Activated B cell treated with CpG ODN at 0.5 μM for 24 hours (primary cell): ENCODE data around the gene STARD5. TPM values are rescaled to one million over a fixed set of nuclear protein-coding genes. Genes with fewer than 3 reads are reported as not detected.

Source experiments
- ATAC-seq: fragments of 200-7000 bp; cut with Tn5 transposase; one replicate; pipeline ENCODE4 v1.10.0; 2021; ENCODE audit warnings: low read depth, mild to moderate bottlenecking, moderate library complexity
- CTCF ChIA-PET: fragments of 350-600 bp; sonication (Branson Sonifier 250); formaldehyde crosslinking; loops from one replicate; lab custom pipeline; 2021; ENCODE audit warnings: antibody characterized with exemption; lab: Charles Lee
- POLR2A ChIA-PET: fragments of 350-600 bp; sonication (Branson Sonifier 250); formaldehyde crosslinking; loops from one replicate; lab custom pipeline; 2021; ENCODE audit warnings: antibody characterized with exemption; lab: Charles Lee
- DNase-seq: peaks from one replicate; pipeline ENCODE4 v3.0.0; 2022
- H3K27ac Mint-ChIP-seq: one replicate; pipeline ENCODE4 v1.8.0; 2020; ENCODE audit warnings: mixed read lengths
- H3K27me3 Mint-ChIP-seq: one replicate; pipeline ENCODE4 v1.8.0; 2021; ENCODE audit warnings: mixed read lengths
- H3K36me3 Mint-ChIP-seq: one replicate; pipeline ENCODE4 v1.8.0; 2021; ENCODE audit warnings: low read depth, mixed read lengths
- H3K4me1 Mint-ChIP-seq: one replicate; pipeline ENCODE4 v1.8.0; 2021; ENCODE audit warnings: mixed read lengths
- H3K4me3 Mint-ChIP-seq: one replicate; pipeline ENCODE4 v1.8.0; 2020; ENCODE audit warnings: mild to moderate bottlenecking, mixed read lengths
- H3K9me3 Mint-ChIP-seq: one replicate; pipeline ENCODE4 v1.8.0; 2020; ENCODE audit warnings: mixed read lengths
- intact Hi-C: fragments of 100-400 bp; cut with micrococcal nuclease; formaldehyde crosslinking; loops from one replicate; pipeline ENCODE4 v1.15.1; 2024
- total RNA-seq: library from RNA; stranded (reverse); gene quantifications from 2 replicates; pipeline ENCODE4 v1.2.3, GENCODE V29; 2022
- TF ChIP-seq, protein P1 (sequence below): fragments of 200-600 bp; IDR thresholded peaks from one replicate; pipeline ENCODE4 v1.8.0; 2022; ENCODE audit warnings: antibody characterized with exemption, mild to moderate bottlenecking

Gene STARD5
- total RNA-seq, 1 donor from 2014 or later = 14.3 TPM

DNA sequence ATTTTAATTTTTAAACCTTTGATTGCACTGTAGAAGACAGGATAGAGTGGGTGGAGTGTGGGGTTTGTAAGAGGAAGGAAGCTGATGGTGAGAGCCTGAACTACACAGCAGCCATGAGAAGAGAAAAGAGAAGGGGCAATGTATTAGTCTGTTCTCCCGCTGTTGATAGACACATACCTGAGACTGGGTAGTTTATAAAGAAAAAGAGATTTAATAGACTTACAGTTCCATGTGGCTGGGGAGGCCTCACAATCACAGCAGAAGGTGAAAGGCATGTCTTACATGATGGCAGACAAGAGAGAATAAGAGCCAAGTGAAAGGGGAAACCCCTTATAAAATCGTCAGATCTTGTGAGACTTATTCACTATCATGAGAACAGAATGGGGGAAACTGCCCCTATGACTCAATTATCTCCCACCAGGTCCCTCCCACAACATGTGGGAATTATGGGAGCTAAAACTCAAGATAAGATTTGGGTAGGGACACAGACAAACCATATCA is 37.3 kb downstream of the STARD5 start:
- Mint-ChIP-seq H3K36me3 (peaks cover 3% of the 10 kb centered on the region), H3K4me3 (peak overlapping the region; percentile 80), H3K27me3 (no peaks in the 10 kb centered on the region), H3K9me3 (peaks cover 3% of the 10 kb centered on the region), H3K4me1 (peaks cover 76% of the 10 kb centered on the region), H3K27ac (peak overlapping the region; percentile 96)
- peak; percentile 80 for ATAC-seq
- DNase-seq = no peak
- TF ChIP-seq, protein P1, sequence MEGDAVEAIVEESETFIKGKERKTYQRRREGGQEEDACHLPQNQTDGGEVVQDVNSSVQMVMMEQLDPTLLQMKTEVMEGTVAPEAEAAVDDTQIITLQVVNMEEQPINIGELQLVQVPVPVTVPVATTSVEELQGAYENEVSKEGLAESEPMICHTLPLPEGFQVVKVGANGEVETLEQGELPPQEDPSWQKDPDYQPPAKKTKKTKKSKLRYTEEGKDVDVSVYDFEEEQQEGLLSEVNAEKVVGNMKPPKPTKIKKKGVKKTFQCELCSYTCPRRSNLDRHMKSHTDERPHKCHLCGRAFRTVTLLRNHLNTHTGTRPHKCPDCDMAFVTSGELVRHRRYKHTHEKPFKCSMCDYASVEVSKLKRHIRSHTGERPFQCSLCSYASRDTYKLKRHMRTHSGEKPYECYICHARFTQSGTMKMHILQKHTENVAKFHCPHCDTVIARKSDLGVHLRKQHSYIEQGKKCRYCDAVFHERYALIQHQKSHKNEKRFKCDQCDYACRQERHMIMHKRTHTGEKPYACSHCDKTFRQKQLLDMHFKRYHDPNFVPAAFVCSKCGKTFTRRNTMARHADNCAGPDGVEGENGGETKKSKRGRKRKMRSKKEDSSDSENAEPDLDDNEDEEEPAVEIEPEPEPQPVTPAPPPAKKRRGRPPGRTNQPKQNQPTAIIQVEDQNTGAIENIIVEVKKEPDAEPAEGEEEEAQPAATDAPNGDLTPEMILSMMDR = no peak
- CTCF ChIA-PET = interaction anchor here (0.7 to 2.4 kb wide), 7 partner anchors 10 to 115 kb away, joined by 3 to 35 read pairs (median 6); no protein-coding TSS in a partner anchor
- POLR2A ChIA-PET = interaction anchor here (1.0 to 3.0 kb wide), 9 partner anchors 9 to 48 kb away, joined by 3 to 92 read pairs (median 6); partner anchors contain the start of gene STARD5
- intact Hi-C loops = loop anchor here (1.0 to 5.0 kb wide), 5 partner anchors 10 to 761 kb away; partner anchors contain the start of genes MEX3B and STARD5

GRCh38 chr15:81285461-81285860 is 38.5 kb downstream of the STARD5 start:
- peak overlapping the region; percentile 96 for H3K27ac Mint-ChIP-seq
- CTCF ChIA-PET = interaction anchor here (1.4 to 2.4 kb wide), 3 partner anchors 10 to 51 kb away, joined by 3 to 35 read pairs (median 6); no protein-coding TSS in a partner anchor
- intact Hi-C loops = loop anchor here (5.0 kb wide), 1 partner anchor 762 kb away; the partner anchor contains the start of gene MEX3B
- peak overlapping the region; percentile 80 for H3K4me3 Mint-ChIP-seq
- peaks cover 65% of the 10 kb centered on the region for H3K4me1 Mint-ChIP-seq
- TF ChIP-seq, protein P1 = no peak
- peaks cover 3% of the 10 kb centered on the region for H3K36me3 Mint-ChIP-seq
- ATAC-seq = no peak
- H3K9me3 Mint-ChIP-seq = peaks cover 3% of the 10 kb centered on the region
- POLR2A ChIA-PET = interaction anchor here (1.9 to 3.0 kb wide), 4 partner anchors 16 to 40 kb away, joined by 5 to 92 read pairs (median 12); no protein-coding TSS in a partner anchor
- H3K27me3 Mint-ChIP-seq = no peaks in the 10 kb centered on the region
- no peak for DNase-seq

GRCh38 chr15:81284256-81285031 is 39.5 kb downstream of the STARD5 start:
- Mint-ChIP-seq H3K4me3 (peak overlapping the region; percentile 80), H3K27ac (peak overlapping the region; percentile 96), H3K36me3 (peaks cover 3% of the 10 kb centered on the region), H3K9me3 (peaks cover 3% of the 10 kb centered on the region), H3K4me1 (peaks cover 55% of the 10 kb centered on the region), H3K27me3 (no peaks in the 10 kb centered on the region)
- DNase-seq = no peak
- no peak for ATAC-seq
- POLR2A ChIA-PET = interaction anchor here (0.8 to 5.6 kb wide), 5 partner anchors 8 to 284 kb away, joined by 3 to 61 read pairs (median 7); partner anchors contain the start of genes STARD5 and TLNRD1
- CTCF ChIA-PET = interaction anchor here (1.2 to 2.2 kb wide), 5 partner anchors 10 to 27 kb away, joined by 3 to 12 read pairs (median 4); no protein-coding TSS in a partner anchor
- intact Hi-C loops = loop anchor here (5.0 kb wide), 1 partner anchor 763 kb away; the partner anchor contains the start of gene MEX3B
- TF ChIP-seq, protein P1 = no peak

DNA sequence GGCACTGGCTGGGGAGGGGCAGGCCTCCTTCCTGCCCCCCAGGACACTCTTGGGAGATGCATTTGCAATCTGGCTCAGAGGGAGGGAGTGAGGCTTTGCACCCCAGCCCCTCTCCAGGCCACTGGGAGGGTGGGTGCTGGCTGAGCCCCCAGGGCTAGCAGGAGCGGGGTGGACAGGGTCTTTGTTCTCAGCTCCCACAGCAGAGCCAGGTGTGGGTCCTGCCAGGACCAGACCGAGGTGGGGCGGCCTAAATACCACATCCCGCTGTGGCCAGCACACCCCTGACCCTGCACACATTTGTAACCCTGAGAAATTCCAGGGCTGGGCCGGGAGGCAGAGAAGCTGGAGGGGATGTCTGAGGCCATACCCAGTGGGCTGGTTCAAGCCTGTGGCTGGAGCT is 41.0 kb downstream of the STARD5 start:
- H3K9me3 Mint-ChIP-seq = peaks cover 3% of the 10 kb centered on the region
- H3K4me1 Mint-ChIP-seq = peaks cover 40% of the 10 kb centered on the region
- no peak overlapping the region for H3K27ac Mint-ChIP-seq
- intact Hi-C loops = no loop called here
- TF ChIP-seq, protein P1 = no peak
- H3K4me3 Mint-ChIP-seq = no peak overlapping the region
- ChIA-PET POLR2A (interaction anchor here (2.3 to 5.6 kb wide), 3 partner anchors 10 to 283 kb away, joined by 5 to 61 read pairs (median 14); partner anchors contain the start of gene TLNRD1), CTCF (interaction anchor here (1.6 to 2.2 kb wide), 3 partner anchors 8 to 17 kb away, joined by 6 to 12 read pairs (median 8); no protein-coding TSS in a partner anchor)
- ATAC-seq = no peak
- H3K36me3 Mint-ChIP-seq = peaks cover 3% of the 10 kb centered on the region
- no peaks in the 10 kb centered on the region for H3K27me3 Mint-ChIP-seq
- DNase-seq = no peak
